Left cardiac atrium (tissue), 4 donors: ENCODE results near the gene NOL3. TPM values are rescaled to one million over a fixed set of nuclear protein-coding genes. Genes with fewer than 3 reads are reported as not detected.

ENCODE experiments used
- ATAC-seq, 2 donors: fragments of 200-7000 bp; cut with Tn5 transposase; one replicate each; pipeline ENCODE4 v1.9.1; 2020; ENCODE audit warnings: mild to moderate bottlenecking in 2 of 2, moderate library complexity in 2 of 2
- DNase-seq: peaks from one replicate; pipeline ENCODE4 v3.0.0-alpha.2; 2020
- intact Hi-C, 2 donors: fragments of 100-400 bp; cut with DNase I; formaldehyde crosslinking; loops; one replicate each; pipeline versions ENCODE4 v1.14.1 to v1.15.1; 2022 to 2023
- total RNA-seq, 2 donors: library from RNA; stranded (reverse); fragmentation: NEBNext Ultra II Directional; extraction: Animal tissue kit (Norgen Biotek cat#: 25700); gene quantifications; one replicate each; pipeline ENCODE4 v1.2.1, GENCODE V29; 2021
- donor health status: DM: no; HTN: yes; CAD: no.
- donor health status: DM: no; HTN: yes; CAD: no; lungs with severe emphysema.
- donor health status: DM: yes; HTN: yes; CAD: no.
- donor health status: Dilated cardiomyopathy.

Gene NOL3
- total RNA-seq, 2 donors from 2014 or later = 58.6 to 80.5 TPM

DNA sequence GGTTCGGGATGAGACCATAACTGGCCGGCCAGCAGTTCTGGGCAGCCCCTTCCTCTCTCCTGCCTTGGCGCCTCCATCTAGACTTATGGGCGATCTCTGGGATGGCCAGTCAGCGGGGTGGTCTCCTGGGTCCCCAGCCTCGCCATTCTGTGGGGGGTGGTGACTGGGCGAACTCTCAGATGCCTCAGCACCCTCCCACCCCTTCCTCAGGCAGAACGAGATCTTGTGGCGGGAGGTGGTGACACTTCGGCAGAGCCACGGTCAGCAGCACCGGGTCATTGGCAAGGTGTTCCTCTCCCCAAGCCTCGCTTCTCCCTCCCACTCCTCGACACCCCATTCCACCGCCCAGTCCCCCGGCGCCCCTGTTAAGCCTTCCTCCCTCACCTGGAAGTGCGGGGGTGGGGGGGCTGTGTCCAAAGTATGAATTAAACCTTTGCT lies 4.2 kb upstream of the NOL3 start:
- DNase-seq = peak; percentile 21
- intact Hi-C loops = no loop called here
- no peak for ATAC-seq

DNA sequence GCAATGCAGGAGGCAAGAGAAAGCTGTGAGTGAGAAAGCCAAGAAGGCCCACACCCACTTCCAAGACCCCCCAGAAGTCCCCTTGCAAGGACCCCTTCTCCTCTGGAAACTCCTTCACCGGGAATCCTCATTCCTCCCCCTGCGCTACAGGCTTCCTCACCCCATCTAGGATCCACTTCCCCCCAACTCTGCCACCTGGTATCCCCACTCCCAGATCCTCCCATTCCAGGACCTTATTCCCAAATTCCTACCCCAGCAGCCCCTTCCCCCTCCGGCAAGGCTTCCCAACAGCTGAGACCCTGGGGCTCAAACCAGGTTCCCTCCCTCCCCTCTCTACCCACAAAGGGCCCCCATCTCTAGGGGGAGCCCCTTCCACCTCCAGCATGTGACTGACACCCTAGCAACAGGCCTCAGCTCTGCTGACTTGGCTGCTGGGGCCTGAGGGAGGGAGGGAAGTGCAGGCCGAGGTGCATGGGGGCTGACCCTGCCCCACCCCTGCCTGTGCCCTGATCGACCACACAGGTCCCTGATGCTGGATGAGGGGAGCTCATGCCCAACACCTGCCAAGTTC lies 3.7 kb upstream of the NOL3 start:
- no peak for DNase-seq
- ATAC-seq = no peak
- intact Hi-C loops = no loop called here

DNA sequence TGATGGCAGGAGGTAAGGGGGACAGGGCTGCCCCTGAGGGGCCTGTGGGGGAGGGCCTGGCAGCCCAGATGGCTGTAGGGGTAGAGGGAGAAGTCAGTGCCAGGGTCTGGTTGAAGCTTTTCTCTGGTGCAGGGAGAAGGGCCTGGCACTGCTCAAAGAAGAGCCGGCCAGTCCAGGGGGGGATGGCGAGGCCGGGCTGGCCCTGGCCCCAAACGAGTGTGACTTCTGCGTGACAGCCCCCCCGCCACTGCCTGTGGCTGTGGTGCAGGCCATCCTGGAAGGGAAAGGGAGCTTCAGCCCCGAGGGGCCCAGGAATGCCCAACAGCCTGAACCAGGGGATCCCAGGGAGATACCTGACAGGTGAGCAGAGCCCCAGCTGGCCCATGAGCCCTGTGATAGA lies 2.8 kb upstream of the NOL3 start:
- DNase-seq (no peak), ATAC-seq (no peak)
- intact Hi-C loops = no loop called here

DNA sequence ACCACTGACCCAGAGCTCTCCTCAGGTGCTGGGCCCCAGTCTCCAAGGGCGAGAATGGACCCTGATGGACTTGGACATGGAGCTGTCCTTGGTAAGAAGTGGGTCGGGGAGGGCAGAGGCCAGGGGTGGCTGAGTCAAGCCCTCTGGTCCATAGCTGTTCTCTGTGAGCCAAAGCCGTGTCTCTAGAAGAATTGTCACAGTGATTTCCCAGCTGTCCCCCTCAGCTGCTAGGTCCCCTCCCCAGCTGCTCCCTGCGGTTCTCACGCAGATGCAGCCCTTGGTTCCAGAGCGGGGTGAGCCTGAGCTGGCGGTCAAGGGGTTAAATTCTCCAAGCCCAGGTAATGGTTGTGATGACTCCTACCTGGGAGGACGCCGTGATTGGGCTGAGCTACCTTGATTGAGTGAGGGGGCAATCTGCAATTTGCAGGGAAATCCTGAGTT lies 1.3 kb upstream of the NOL3 start:
- no peak for ATAC-seq
- intact Hi-C loops = no loop called here
- no peak for DNase-seq

DNA sequence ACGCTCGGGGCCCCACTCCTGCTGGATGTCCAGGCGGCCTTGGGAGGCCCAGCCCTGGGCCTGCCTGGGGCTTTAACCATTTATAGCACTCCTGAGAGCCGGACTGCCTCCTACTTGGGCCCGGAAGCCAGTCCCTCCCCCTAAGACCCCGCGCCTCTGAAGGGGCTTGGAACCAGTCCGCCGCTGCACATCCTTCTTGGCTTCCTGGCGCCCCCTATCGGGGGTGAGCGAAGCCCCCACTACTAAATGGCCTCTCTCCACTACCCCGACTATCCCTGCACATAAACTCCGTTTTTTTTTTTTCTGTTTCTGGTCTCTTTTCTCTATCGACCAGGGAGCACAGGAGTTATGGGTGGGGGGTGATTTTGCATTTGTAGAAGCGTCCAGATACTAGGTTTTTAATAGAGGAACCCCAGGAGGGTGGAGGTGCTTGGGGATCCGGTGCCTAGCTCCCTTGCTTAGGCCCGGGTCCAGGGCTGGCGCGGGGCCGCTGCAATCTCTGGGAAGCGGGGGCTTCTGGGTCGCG lies 633 bp upstream of the NOL3 start:
- DNase-seq = no peak
- ATAC-seq = peak; percentile 0 to 2
- intact Hi-C loops = no loop called here

DNA sequence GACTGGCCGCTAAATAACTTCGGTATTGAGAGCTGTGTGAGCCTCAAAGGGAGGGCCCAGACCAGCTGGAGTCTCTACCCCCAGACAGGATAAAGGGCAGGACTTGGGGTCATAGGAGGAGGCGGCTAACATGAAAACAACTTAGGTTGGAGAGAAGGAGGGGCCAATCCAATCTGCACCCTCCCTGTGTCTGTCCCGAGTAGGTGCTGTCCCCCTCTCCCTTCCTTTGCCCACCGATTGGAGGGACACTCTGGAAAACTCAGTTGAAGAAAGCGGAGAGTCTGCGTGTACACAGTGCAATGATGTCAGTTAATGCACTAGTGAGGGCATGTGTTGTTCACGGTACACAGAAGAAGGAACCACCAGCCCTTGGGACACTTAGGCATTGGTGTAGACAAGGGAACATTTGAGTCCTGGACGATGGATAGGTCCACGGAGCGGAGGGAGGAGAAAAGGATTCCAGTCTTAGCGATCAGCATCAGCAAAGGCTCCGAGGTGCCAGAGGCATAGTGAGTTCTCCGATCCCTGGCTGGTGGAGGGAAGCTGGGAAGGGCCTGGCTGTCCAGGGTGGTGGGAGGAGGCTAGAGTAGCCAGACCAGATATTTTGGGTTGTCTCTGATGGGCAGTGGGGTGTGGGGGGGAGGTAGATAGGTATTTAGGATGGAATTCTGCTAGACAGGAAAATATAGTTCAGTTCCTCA lies 761 bp downstream of the NOL3 start:
- no peak for DNase-seq
- peak; percentile 0 to 5 for ATAC-seq
- intact Hi-C loops = no loop called here

DNA sequence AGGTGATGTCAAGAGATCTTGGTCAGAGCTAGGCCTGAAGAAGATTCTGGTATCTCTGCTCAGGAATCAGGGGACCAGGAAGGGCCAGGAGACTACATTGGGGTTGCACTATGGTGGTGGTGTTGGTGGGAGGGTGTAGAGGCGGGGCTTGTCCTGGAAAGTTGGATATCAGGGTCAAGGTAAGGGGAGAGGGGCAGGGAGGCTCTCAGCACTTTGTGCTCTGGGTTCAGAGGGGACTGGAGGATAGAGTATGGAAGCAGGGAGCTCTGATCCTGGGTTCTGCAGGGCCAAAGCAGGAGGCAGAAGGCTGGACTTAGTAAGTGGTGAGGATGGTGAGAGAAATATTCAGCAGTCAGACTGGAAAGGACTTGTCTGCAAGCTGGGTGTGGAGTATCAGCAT lies 3.0 kb downstream of the NOL3 start:
- ATAC-seq (no peak), DNase-seq (no peak)
- intact Hi-C loops = no loop called here

DNA sequence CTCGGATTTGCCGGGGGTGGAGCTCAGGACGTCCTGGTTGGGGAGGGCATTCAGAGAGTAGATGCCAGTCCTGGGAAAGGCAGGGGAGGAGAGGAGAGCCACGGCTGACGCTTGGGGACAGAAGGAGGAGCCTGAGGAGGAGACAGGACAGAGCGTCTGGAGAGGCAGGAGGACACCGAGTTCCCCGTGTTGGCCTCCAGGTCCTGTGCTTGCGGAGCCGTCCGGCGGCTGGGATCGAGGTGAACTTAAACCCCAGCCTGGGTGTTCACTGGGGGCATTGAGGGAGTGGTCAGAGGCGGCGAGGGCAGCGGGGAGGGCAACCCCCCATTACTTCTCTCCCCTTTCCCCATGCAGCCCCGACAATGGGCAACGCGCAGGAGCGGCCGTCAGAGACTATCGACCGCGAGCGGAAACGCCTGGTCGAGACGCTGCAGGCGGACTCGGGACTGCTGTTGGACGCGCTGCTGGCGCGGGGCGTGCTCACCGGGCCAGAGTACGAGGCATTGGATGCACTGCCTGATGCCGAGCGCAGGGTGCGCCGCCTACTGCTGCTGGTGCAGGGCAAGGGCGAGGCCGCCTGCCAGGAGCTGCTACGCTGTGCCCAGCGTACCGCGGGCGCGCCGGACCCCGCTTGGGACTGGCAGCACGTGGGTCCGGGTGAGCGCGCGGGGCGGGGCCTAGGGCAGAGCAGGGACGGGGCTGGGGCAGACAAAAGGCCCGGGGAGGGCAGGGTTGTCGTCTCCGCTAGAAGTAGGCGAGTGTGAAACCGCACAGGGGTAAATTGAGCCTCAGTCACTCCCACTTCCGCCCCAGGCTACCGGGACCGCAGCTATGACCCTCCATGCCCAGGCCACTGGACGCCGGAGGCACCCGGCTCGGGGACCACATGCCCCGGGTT lies 3.7 kb downstream of the NOL3 start:
- DNase-seq = peak; percentile 92
- ATAC-seq = peak; percentile 77 to 79
- intact Hi-C loops = no loop called here

DNA sequence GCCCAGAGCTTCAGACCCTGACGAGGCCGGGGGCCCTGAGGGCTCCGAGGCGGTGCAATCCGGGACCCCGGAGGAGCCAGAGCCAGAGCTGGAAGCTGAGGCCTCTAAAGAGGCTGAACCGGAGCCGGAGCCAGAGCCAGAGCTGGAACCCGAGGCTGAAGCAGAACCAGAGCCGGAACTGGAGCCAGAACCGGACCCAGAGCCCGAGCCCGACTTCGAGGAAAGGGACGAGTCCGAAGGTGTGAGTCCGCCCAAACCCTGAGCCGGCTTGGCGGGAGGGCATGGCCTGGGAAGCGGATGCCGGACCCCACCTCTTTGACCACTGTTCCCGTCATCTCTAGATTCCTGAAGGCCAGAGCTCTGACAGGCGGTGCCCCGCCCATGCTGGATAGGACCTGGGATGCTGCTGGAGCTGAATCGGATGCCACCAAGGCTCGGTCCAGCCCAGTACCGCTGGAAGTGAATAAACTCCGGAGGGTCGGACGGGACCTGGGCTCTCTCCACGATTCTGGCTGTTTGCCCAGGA lies 4.4 kb downstream of the NOL3 start:
- intact Hi-C loops = no loop called here
- DNase-seq = no peak
- ATAC-seq = no peak

DNA sequence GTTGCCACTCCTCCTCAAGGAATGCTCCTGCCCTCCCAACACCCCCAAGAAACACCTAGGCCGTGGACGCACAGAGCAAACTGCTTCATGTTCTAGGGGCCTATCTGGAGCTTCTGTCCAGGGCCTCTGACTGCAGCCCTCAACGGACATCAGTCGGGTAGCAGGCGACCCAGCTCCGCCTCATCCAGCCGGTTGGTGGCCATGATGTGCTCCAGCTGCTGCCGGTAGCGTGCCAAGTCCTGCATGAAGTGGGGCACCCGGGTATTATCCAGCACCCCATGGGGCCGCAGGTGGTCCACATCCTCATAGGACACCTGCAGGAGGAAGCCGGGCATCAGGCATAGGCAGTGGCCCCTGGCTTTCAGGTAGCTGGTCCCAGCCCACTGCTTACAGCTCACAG lies 6.3 kb downstream of the NOL3 start:
- ATAC-seq = no peak
- intact Hi-C loops = no loop called here
- no peak for DNase-seq

DNA sequence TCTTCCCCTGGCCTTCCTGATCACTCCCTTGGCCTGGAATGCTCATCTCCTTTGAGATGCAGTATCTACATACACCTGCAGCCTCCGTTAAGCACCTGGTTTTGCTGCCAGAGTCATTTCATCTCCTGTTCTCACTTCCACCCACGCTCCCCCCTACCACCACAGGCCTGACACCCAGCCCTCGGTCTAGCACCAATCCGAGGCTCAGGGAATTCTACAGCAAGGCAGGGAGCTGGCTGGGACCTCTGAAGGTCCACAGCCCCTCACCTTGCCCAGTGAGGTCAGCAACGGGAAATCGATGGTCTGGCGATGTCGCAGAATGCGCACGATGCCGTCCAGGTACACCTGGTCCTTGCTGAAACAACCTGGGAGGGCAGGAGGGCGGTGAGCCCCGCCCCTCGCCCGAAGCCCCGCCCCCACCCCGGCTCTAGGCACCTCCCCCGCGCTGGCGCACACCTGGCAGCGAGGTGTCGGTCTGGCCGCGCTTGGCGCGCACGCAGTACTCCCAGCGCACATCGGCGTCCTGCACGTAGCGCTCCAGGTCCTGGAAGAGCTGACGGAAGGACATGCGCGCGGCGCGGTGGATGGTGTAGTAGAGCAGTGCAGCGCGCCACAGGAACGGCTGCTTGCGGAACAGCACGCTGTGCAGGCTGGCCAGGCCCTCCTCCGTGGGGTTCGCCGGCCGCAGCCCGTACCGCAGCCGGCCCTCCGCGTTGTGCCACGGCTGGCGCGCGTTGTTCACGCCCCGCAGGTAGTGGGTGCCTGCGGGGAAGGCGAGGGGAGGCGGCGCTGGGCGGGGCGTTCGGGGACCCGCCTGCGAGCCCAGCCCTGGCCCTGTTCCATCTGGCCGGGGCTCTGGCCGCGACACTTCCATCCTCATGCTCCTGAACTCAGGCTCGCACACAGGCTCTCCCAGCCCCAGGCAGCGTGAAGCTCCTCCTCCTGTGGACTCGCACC lies 7.7 kb downstream of the NOL3 start:
- ATAC-seq (peak; percentile 40), DNase-seq (peak; percentile 70)
- intact Hi-C loops = no loop called here

DNA sequence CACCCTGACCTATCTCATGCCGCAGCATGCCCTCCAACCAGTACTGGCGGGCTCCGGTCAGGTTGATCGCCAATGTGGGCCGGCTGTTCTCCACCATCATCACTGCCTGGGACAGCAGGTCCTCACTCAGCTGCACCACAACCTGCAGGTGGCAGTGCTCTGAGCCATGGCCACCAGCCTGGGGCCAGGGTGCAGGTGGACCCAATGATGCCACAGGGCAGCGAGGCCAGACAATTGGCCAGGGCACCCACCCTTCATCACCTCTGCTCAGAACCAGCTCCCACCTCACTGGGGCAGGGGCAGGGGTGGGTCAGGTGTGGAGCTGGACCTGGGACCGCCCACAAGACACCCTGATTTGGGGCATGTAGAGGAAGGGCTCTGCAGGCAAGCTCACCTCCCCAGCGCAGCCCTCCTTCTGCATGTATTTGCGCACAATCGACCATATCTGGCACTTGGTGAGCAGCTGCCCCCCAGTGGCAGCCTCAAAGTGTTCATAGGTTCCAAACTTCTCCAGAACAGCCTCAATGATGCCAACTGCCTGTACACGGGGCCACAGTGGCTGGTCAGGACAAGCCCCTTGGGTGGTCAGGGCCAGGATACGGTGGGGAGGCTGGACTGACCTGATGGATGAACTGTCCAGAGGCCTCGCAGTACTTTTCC lies 9.2 kb downstream of the NOL3 start:
- ATAC-seq (no peak), DNase-seq (no peak)
- intact Hi-C loops = loop anchor here (10.0 kb wide), 2 partner anchors 205 to 285 kb away; no protein-coding TSS in a partner anchor

DNA sequence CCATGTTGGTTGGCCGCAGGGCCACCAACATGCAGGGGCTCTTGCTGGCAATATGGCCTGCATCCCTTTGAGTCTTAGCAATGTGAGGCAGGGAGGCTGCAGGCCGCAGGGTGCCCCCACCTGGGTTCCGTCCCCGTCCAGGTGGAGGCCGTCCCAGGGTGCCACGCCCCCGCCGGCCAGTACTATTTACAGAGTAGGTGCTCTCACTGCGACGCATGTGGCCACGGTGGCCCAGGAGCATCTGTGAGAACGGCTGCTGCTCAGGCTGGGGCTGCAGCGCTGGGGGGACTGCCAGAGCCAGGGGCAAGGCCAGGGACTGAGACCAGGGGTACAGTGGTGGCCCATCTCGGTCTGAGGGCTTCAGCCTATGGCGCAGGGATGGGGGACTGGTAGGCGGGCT lies 9.8 kb downstream of the NOL3 start:
- ATAC-seq = no peak
- no peak for DNase-seq
- intact Hi-C loops = loop anchor here (10.0 kb wide), 2 partner anchors 205 to 285 kb away; no protein-coding TSS in a partner anchor

DNA sequence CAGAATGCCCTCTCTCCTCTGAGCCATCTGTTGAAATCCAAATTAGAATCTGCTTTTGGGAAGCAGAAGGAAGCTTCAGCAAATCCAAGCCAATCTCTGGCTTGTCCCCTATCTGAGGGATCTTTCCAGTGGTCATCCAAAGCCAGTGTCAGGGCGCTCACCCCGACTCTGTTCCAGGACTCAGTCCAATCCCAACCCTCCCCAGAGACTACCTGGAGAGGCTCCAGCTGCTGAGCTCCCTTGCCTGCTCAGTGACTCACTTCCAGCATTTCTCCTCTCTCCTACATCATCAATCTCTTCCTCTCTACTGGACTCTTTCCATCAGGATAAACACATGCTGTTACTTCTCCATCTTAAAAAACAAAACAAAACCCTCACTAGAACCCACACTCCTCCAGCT lies 11.0 kb downstream of the NOL3 start:
- DNase-seq (no peak), ATAC-seq (no peak)
- intact Hi-C loops = loop anchor here (10.0 kb wide), 2 partner anchors 207 to 287 kb away; no protein-coding TSS in a partner anchor

DNA sequence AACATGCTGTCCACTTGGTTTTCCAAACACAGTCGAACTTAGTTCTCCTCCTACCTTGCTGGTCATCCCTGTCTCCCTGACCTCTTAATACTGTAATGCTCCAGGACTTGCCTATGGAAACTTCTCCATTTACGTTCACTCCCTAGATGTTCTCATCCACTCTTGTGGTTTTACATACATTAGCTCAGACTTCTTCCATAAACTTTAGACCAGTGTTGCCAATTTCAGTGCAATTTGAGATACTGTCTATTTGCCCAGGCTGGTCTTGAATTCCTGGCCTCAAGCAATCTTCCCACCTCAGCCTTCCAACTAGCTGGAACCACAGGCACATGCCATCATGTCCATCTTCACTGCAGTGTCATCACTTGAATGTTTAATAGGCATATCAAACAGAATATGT lies 11.9 kb downstream of the NOL3 start:
- DNase-seq = no peak
- no peak for ATAC-seq
- intact Hi-C loops = loop anchor here (10.0 kb wide), 2 partner anchors 207 to 287 kb away; no protein-coding TSS in a partner anchor

DNA sequence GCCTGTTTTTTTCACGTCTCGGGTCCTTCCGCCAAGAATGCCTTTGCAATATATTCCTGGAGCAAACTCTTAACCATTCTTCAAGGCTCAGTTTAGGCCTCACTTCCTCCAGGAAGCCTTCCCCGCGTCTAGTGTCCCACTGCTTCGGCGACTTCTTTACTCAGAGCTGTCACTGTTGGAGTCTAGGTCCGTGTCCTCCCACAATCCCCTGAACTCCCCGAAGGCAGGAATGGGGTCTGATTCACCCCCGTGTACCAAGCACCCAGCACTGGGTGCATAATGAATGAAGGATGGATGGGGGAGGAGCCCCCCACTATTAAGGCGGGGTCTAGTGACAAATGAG lies 12.9 kb downstream of the NOL3 start:
- ATAC-seq (no peak), DNase-seq (no peak)
- intact Hi-C loops = loop anchor here (10.0 kb wide), 2 partner anchors 208 to 288 kb away; no protein-coding TSS in a partner anchor

DNA sequence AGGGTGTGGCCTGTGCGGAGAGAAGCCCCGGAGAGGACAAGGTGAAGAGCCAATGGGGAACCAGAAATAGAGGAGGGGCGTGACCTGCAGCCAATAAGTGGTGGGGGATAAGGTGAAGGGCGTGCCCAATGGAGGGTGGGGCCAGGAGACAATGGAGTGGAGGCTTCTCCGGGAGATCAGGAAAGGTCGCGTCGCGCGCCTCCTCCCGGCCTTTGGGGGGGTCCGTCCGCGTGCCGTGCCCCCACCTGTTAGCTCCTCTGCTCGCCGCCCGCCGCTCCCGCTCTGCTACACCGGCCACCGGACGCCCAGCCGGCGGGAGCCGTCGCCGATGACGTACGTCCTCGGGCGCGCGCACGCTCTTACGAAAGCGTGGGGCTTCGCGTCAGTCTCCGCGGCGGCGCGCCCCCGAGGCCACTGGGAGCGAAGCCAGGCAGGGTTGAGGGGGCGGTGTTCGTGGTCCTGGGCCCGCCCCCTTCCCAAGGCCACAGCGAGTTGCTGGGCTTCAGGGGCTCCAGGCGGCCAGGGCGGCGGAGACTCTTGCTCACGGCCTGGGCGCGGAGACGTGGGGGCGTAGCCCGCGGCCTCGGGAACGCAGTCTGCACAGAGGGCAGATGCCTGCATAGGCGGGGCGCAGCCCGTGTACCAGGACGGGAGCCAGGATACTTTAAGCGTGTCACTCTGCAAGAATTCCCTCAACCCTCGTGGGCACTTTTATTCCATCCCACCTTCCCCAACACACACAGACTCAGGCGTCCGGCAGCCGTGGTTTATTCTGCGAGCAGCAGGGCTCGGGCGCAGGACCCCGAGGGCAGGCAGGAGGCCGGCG lies 13.5 kb downstream of the NOL3 start, which contains the start of gene MATCAP1:
Gene MATCAP1 (minus strand): TSS at position 337 of the 826 bp plus-strand sequence. CDS start 3,353 bp downstream, outside the sequence.
- DNase-seq (peak; percentile 96), ATAC-seq (peak; percentile 94 to 96)
- intact Hi-C loops = loop anchor here (10.0 kb wide), 2 partner anchors 209 to 289 kb away; no protein-coding TSS in a partner anchor
